ENCODE measurements around the gene RAB3D. TPM values are rescaled to one million over a fixed set of nuclear protein-coding genes. Genes with fewer than 3 reads are reported as not detected.

The RAB3D gene
- total RNA-seq, 3 donors from 2014 or later, result 17.9 to 23.7 (median 22.6) TPM

DNA sequence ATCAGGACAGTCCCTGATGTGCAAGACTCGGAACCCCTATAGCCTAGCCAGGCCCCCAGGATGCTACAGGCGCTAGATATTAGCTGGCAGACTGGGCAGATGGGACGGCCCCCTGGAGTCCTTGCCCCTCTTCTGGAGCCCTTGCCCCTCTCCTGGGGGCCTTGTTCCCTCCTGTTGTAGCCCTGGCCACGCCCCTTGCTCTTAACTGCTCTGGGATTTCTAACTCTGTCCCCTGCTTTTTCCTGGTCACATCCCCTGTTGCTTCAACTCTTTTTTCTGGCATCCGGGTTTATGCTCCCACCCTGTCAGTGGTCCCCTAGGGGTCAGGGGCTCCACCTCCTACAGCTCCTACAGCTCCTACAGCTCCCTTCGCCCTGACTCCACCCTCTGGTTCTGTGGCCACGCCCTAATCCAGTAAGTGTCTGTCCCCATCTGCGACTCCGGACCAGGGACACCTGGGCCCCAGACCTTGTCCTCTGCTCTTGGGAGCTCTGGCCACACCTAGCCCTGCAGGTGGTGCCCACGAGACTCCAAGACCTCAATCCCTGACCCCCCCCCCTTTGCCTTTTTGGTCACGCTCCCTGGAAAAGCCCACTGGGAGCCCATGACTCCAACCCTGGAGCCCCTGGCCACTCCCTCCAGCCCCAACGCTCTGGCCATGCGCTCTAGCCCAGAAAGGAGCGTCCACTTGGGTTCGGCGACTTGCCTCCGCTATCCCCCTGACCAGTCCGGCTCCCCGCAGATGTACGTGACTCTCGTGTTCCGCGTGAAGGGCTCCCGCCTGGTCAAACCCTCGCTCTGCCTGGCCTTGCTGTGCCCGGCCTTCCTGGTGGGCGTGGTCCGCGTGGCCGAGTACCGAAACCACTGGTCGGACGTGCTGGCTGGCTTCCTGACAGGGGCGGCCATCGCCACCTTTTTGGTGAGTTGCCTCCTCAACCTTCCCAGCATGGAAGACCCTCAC, 22.6 kb upstream of the RAB3D start:
- H3K9me3 ChIP-seq, result no peaks in the 10 kb centered on the region
- no peaks in the 10 kb centered on the region for H3K27me3 ChIP-seq
- H3K27ac ChIP-seq, result no peak overlapping the region
- no peak for DNase-seq (ENCODE audit: low spot score in 2 of 2)
- H3K4me3 ChIP-seq, result no peak overlapping the region
- intact Hi-C loops (cut with DNase I; ENCODE audit: low total_unique reads), result no loop called here
- TF ChIP-seq, protein P1, sequence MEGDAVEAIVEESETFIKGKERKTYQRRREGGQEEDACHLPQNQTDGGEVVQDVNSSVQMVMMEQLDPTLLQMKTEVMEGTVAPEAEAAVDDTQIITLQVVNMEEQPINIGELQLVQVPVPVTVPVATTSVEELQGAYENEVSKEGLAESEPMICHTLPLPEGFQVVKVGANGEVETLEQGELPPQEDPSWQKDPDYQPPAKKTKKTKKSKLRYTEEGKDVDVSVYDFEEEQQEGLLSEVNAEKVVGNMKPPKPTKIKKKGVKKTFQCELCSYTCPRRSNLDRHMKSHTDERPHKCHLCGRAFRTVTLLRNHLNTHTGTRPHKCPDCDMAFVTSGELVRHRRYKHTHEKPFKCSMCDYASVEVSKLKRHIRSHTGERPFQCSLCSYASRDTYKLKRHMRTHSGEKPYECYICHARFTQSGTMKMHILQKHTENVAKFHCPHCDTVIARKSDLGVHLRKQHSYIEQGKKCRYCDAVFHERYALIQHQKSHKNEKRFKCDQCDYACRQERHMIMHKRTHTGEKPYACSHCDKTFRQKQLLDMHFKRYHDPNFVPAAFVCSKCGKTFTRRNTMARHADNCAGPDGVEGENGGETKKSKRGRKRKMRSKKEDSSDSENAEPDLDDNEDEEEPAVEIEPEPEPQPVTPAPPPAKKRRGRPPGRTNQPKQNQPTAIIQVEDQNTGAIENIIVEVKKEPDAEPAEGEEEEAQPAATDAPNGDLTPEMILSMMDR (IDR thresholded peaks at IDR 0.05), result no peak
- TF ChIP-seq POLR2A (IDR thresholded peaks at IDR 0.05) (no peak), POLR2AphosphoS5 (IDR thresholded peaks at IDR 0.05) (no peak)
- no peaks in the 10 kb centered on the region for H3K4me1 ChIP-seq
- no peaks in the 10 kb centered on the region for H3K36me3 ChIP-seq

GRCh38 chr19:11361037-11361770, 21.7 kb upstream of the RAB3D start:
- TF ChIP-seq POLR2A (IDR thresholded peaks at IDR 0.05), result no peak
- no peak for TF ChIP-seq POLR2AphosphoS5 (IDR thresholded peaks at IDR 0.05)
- TF ChIP-seq, protein P1 (IDR thresholded peaks at IDR 0.05), result no peak
- H3K9me3 ChIP-seq, result no peaks in the 10 kb centered on the region
- no peak for DNase-seq (ENCODE audit: low spot score in 2 of 2)
- H3K27ac ChIP-seq, result peak overlapping the region in 1 of 2 donors; percentile 25
- intact Hi-C loops (cut with DNase I; ENCODE audit: low total_unique reads), result no loop called here
- H3K27me3 ChIP-seq, result no peaks in the 10 kb centered on the region
- peak overlapping the region in 2 of 3 donors; percentile 7 to 43 for H3K4me3 ChIP-seq
- peaks cover 0 to 3% of the 10 kb centered on the region in 2 donors for H3K4me1 ChIP-seq
- no peaks in the 10 kb centered on the region for H3K36me3 ChIP-seq

GRCh38 chr19:11359421-11359820, 20.0 kb upstream of the RAB3D start:
- H3K4me3 ChIP-seq, result no peak overlapping the region
- H3K36me3 ChIP-seq, result no peaks in the 10 kb centered on the region
- TF ChIP-seq, protein P1 (IDR thresholded peaks at IDR 0.05), result no peak
- TF ChIP-seq POLR2A (IDR thresholded peaks at IDR 0.05) (no peak), POLR2AphosphoS5 (IDR thresholded peaks at IDR 0.05) (no peak)
- intact Hi-C loops (cut with DNase I; ENCODE audit: low total_unique reads), result no loop called here
- no peaks in the 10 kb centered on the region for H3K27me3 ChIP-seq
- H3K27ac ChIP-seq, result no peak overlapping the region
- DNase-seq (ENCODE audit: low spot score in 2 of 2), result no peak
- H3K9me3 ChIP-seq, result no peaks in the 10 kb centered on the region
- H3K4me1 ChIP-seq, result peaks cover 0 to 7% of the 10 kb centered on the region in 2 donors

GRCh38 chr19:11356676-11357550, 17.5 kb upstream of the RAB3D start:
- intact Hi-C loops (cut with DNase I; ENCODE audit: low total_unique reads), result no loop called here
- H3K36me3 ChIP-seq, result no peaks in the 10 kb centered on the region
- no peaks in the 10 kb centered on the region for H3K9me3 ChIP-seq
- no peak overlapping the region for H3K4me3 ChIP-seq
- peak overlapping the region in 1 of 2 donors; percentile 89 for H3K27ac ChIP-seq
- H3K27me3 ChIP-seq, result no peaks in the 10 kb centered on the region
- no peak for DNase-seq (ENCODE audit: low spot score in 2 of 2)
- TF ChIP-seq POLR2AphosphoS5 (IDR thresholded peaks at IDR 0.05), result no peak
- H3K4me1 ChIP-seq, result peaks cover 0 to 7% of the 10 kb centered on the region in 2 donors

DNA sequence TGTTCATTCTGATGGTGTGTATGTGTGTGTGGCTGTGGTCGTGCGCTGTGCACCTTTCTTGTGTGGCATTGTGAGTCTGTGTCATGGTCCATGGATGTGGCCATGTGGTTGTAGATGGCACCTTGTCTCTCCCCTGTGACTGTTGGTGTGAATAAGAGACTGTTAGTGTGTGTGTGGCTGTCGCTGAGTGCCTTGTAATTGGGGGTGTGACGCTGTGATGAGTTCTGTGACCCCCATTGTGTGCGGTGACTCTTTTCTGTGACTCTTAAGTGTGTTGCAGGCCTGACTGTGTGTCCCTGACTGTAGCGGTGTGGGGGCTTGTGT, 16.6 kb upstream of the RAB3D start:
- H3K27ac ChIP-seq, result peak overlapping the region; percentile 76 to 89
- H3K9me3 ChIP-seq, result no peaks in the 10 kb centered on the region
- peak overlapping the region; percentile 76 to 78 (median 77) for H3K4me3 ChIP-seq
- no peaks in the 10 kb centered on the region for H3K27me3 ChIP-seq
- no peaks in the 10 kb centered on the region for H3K36me3 ChIP-seq
- intact Hi-C loops (cut with DNase I; ENCODE audit: low total_unique reads), result no loop called here
- TF ChIP-seq POLR2A (IDR thresholded peaks at IDR 0.05), result no peak
- no peak for TF ChIP-seq POLR2AphosphoS5 (IDR thresholded peaks at IDR 0.05)
- TF ChIP-seq, protein P1 (IDR thresholded peaks at IDR 0.05), result no peak
- peaks cover 0 to 7% of the 10 kb centered on the region in 2 donors for H3K4me1 ChIP-seq
- no peak for DNase-seq (ENCODE audit: low spot score in 2 of 2)
